ENCODE results near the gene FMNL1.

Gene FMNL1

DNA sequence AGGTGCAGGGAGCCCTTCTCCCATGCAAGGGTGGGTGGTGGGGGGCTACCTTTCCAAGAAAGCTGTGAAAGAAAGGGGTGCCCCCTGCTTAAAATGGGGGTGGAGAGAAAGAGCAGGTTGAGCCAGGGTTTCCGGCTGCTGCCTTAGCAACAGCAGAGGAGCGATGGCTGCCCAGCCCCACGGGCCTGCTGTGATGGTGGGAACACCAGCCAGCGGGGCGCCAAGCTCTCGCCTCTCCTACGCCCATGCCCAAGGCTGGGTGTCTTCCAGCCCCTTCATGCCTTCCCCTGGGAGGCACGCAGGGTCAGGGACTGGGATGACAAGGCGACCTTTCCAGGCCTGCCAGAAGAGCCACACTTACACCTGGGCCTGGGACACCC, 3.0 kb downstream of the FMNL1 start:
- peak overlapping the region in 1 of 2 experiments; percentile 69; a peak in 2 of 4 replicates for H3K4me3 ChIP-seq (ENCODE audit: low read depth in 1 of 2, low read length in 2 of 2)
- peak overlapping the region; percentile 86 for H3K4me2 ChIP-seq (ENCODE audit: insufficient read depth, low read length)
- peak overlapping the region; percentile 95 for H3K27ac ChIP-seq (ENCODE audit: low read length)
- DNase-seq, result peak; percentile 44
- H3K27me3 ChIP-seq (ENCODE audit: insufficient read depth, low read length, poor library complexity), result no peaks in the 10 kb centered on the region
- peaks cover 94% of the 10 kb centered on the region for H3K79me2 ChIP-seq (ENCODE audit: insufficient read depth, low read length)
- peaks cover 17% of the 10 kb centered on the region; the same call in 1 of the 2 replicates for H3K36me3 ChIP-seq (ENCODE audit: insufficient read depth, low read length)
- no peak overlapping the region for H2AFZ ChIP-seq (ENCODE audit: low read depth, low read length)
- ATAC-seq (ENCODE audit: insufficient read depth, low read depth), result no peak
- H3K9me3 ChIP-seq (ENCODE audit: insufficient read depth, low read length, severe bottlenecking), result no peaks in the 10 kb centered on the region
- peaks cover 87% of the 10 kb centered on the region for H3K4me1 ChIP-seq (ENCODE audit: insufficient read depth, low read length)
- H4K20me1 ChIP-seq (ENCODE audit: insufficient read depth, low read length), result peaks cover 24% of the 10 kb centered on the region
- H3K9ac ChIP-seq (ENCODE audit: low read depth, low read length), result peak overlapping the region; percentile 93
- TF ChIP-seq, protein P1, sequence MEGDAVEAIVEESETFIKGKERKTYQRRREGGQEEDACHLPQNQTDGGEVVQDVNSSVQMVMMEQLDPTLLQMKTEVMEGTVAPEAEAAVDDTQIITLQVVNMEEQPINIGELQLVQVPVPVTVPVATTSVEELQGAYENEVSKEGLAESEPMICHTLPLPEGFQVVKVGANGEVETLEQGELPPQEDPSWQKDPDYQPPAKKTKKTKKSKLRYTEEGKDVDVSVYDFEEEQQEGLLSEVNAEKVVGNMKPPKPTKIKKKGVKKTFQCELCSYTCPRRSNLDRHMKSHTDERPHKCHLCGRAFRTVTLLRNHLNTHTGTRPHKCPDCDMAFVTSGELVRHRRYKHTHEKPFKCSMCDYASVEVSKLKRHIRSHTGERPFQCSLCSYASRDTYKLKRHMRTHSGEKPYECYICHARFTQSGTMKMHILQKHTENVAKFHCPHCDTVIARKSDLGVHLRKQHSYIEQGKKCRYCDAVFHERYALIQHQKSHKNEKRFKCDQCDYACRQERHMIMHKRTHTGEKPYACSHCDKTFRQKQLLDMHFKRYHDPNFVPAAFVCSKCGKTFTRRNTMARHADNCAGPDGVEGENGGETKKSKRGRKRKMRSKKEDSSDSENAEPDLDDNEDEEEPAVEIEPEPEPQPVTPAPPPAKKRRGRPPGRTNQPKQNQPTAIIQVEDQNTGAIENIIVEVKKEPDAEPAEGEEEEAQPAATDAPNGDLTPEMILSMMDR (IDR thresholded peaks at IDR 0.05; ENCODE audit: borderline replicate concordance, extremely low read depth, low read length, poor library complexity, severe bottlenecking), result no peak
- no peak for TF ChIP-seq EZH2 (IDR thresholded peaks at IDR 0.05; ENCODE audit: borderline replicate concordance, low read depth, low read length, severe bottlenecking)

DNA sequence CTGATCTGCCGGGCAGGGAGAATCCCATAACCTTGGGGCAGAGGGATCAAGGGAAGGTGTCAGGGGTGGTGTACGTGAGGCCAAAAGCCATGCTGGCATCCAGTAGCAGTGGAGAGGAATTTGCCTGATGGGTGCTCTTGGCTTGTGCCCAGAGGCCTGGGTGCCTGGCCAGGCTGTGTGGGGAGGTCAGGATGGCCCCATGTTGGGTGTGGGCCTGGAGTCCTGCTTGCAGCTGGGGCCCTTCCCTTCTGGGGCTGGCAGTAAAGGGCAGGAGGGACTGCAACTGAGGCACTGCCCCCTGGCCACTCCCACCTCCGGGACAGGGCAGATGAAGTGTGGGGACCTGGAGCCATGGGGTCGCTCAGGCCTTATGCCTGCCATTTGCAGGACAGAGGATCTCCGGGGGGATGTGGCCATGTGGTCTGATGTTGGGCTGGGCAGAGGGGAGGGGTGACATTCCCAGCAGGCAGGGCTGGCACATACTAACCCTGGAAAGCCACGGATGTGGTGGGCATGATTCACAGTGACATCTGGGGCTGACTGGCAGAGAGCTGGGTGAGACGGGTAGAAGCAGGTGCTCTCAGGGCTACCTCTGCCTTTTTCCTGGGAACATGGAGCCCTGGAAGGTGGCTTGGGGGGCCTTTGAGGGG, 3.5 kb downstream of the FMNL1 start:
- H3K9me3 ChIP-seq (ENCODE audit: insufficient read depth, low read length, severe bottlenecking), result no peaks in the 10 kb centered on the region
- peak overlapping the region; percentile 86 for H3K4me2 ChIP-seq (ENCODE audit: insufficient read depth, low read length)
- peaks cover 23% of the 10 kb centered on the region for H3K36me3 ChIP-seq (ENCODE audit: insufficient read depth, low read length)
- H2AFZ ChIP-seq (ENCODE audit: low read depth, low read length), result no peak overlapping the region
- no peaks in the 10 kb centered on the region for H3K27me3 ChIP-seq (ENCODE audit: insufficient read depth, low read length, poor library complexity)
- ATAC-seq (ENCODE audit: insufficient read depth, low read depth), result peak; percentile 47
- peaks cover 88% of the 10 kb centered on the region for H3K4me1 ChIP-seq (ENCODE audit: insufficient read depth, low read length)
- peak overlapping the region in 1 of 2 experiments; percentile 69; a peak in 3 of 4 replicates for H3K4me3 ChIP-seq (ENCODE audit: low read depth in 1 of 2, low read length in 2 of 2)
- peak; percentile 83 for DNase-seq
- H3K27ac ChIP-seq (ENCODE audit: low read length), result peak overlapping the region; percentile 95
- peaks cover 29% of the 10 kb centered on the region for H4K20me1 ChIP-seq (ENCODE audit: insufficient read depth, low read length)
- H3K79me2 ChIP-seq (ENCODE audit: insufficient read depth, low read length), result peaks cover 97% of the 10 kb centered on the region
- TF ChIP-seq EZH2 (IDR thresholded peaks at IDR 0.05; ENCODE audit: borderline replicate concordance, low read depth, low read length, severe bottlenecking), result no peak
- TF ChIP-seq, protein P1 (IDR thresholded peaks at IDR 0.05; ENCODE audit: borderline replicate concordance, extremely low read depth, low read length, poor library complexity, severe bottlenecking), result no peak
- H3K9ac ChIP-seq (ENCODE audit: low read depth, low read length), result peak overlapping the region; percentile 93

DNA sequence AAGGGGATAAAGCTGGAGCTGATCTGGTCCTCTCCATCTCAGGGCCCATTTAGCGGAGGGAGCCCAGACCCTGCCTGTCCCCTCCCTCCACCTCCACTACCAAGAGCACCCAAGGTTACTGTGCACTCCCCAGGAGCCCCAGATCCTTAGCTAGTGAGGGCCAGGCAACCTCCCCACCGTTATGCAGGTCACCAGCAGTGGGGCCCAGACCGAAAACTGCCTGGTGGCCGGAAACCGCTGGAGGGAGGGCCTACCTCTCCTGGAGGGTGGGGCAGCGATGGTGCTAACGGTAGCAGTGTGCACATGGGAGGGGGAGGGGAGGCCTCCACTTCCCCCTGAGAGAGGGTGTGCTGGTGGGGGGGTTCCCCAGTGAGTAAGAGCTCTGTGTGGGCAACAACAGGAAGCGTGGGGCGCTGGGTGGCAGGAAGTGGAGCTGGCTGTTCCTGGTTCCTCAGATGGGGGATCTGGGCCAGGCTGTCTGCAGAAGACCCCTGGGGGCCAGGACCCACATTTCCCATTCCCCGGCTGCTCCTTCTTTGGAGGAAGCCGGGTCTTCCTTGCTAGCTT, 4.4 kb downstream of the FMNL1 start:
- DNase-seq (peak; percentile 99), ATAC-seq (ENCODE audit: insufficient read depth, low read depth) (peak; percentile 79)
- Histone ChIP-seq H3K4me2 (ENCODE audit: insufficient read depth, low read length) (peak overlapping the region; percentile 86), H3K9ac (ENCODE audit: low read depth, low read length) (peak overlapping the region; percentile 93), H3K4me1 (ENCODE audit: insufficient read depth, low read length) (peaks cover 84% of the 10 kb centered on the region), H3K79me2 (ENCODE audit: insufficient read depth, low read length) (peaks cover 97% of the 10 kb centered on the region), H3K27ac (ENCODE audit: low read length) (peak overlapping the region; percentile 95), H2AFZ (ENCODE audit: low read depth, low read length) (peak overlapping the region; percentile 22; the same call in 1 of the 2 replicates), H4K20me1 (ENCODE audit: insufficient read depth, low read length) (peaks cover 37% of the 10 kb centered on the region), H3K36me3 (ENCODE audit: insufficient read depth, low read length) (peaks cover 30% of the 10 kb centered on the region), H3K9me3 (ENCODE audit: insufficient read depth, low read length, severe bottlenecking) (no peaks in the 10 kb centered on the region), H3K27me3 (ENCODE audit: insufficient read depth, low read length, poor library complexity) (no peaks in the 10 kb centered on the region), H3K4me3 (ENCODE audit: low read depth in 1 of 2, low read length in 2 of 2) (peak overlapping the region; percentile 6 to 69; a peak in 3 of 4 replicates)
- TF ChIP-seq, protein P1 (IDR thresholded peaks at IDR 0.05; ENCODE audit: borderline replicate concordance, extremely low read depth, low read length, poor library complexity, severe bottlenecking), result no peak
- no peak for TF ChIP-seq EZH2 (IDR thresholded peaks at IDR 0.05; ENCODE audit: borderline replicate concordance, low read depth, low read length, severe bottlenecking)
